HG02642 (cell line): Measurements from ENCODE around the gene ERVMER34-1.
A peak's percentile ranks its signal among the peaks of the same experiment; 100 is the strongest.

Source experiments
- ATAC-seq: cut with Tn5 transposase; IDR thresholded peaks from one replicate; pipeline ENCODE4 v1.9.1; 2021; ENCODE audit warnings: mild to moderate bottlenecking; ENCODE audit not compliant: unreplicated experiment, poor library complexity

Gene ERVMER34-1

GRCh38 chr4:52726826-52727580 is 24.2 kb downstream of the ERVMER34-1 start:
- no peak for ATAC-seq

GRCh38 chr4:52721968-52722815 is 29.0 kb downstream of the ERVMER34-1 start:
- ATAC-seq = peak; percentile 96

GRCh38 chr4:52718123-52718522 is 33.1 kb downstream of the ERVMER34-1 start:
- no peak for ATAC-seq

GRCh38 chr4:52716364-52717151 is 34.7 kb downstream of the ERVMER34-1 start:
- ATAC-seq = no peak

DNA sequence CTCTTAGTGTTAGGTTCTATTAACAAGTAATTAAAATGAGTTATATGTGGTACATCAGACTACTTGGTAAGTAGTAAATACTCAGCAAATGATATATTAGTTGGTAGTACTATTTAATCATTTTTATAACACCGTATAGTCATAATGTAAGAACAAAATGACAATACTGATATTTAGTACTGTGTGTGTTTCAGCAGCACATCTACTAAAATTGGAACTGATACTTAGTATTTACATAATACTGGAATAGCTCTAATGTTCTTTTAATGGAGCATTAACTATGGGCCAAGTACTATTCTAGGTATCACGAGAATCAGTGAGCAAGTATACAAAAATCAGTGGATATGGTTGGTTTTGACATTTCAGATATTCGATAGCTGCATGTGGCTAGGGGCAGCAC is 35.3 kb downstream of the ERVMER34-1 start:
- no peak for ATAC-seq

GRCh38 chr4:52715255-52715897 is 35.8 kb downstream of the ERVMER34-1 start:
- no peak for ATAC-seq

- ATAC-seq = no peak
These were observed 36.5 kb downstream of the ERVMER34-1 start for GRCh38 chr4:52714597-52715254.

GRCh38 chr4:52713456-52713937 is 37.7 kb downstream of the ERVMER34-1 start:
- no peak for ATAC-seq

DNA sequence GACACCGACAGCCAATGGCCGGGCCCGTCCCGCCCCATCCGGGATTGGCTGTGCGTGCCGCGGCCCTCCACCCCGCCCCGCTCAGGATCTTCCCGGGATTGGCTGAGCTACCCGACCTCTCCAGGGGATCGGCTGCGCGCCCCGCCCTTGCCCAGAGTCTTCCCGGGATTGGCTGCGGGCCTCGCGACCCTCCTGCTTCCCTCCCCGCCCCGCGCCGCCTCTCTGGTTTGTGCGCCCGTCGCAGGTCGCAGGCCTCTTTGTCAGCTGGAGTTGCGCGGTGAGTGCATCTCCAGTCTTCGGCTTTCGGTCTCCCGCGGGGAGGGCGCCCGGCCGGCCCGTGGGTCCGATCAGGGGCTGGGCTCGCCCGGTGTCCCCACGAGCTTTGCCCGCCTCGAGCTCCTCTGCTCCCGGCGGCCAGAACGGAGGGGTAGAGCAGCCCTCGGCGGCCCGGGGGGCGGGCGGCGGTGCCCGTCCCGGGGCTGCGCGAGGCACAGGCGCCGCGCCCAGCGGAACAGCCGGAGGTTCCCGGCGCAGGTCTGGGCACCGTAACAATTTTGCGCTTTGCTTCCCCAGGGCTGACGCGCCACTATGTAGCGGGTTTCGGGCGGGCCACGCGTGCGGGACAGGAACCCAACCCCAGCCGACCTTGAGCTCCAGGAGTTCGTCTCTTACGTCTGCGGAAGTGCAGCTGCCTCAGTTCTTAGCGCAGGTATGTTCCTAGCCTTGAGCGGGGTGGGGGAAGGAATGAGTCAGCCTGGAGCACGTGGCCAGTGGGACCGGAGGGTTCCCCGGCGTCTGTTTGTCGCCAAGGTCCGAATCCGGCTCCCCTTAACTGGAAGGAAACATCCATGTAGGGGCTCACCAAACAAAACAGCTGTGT is 38.7 kb downstream of the ERVMER34-1 start:
- peak; percentile 92 for ATAC-seq

DNA sequence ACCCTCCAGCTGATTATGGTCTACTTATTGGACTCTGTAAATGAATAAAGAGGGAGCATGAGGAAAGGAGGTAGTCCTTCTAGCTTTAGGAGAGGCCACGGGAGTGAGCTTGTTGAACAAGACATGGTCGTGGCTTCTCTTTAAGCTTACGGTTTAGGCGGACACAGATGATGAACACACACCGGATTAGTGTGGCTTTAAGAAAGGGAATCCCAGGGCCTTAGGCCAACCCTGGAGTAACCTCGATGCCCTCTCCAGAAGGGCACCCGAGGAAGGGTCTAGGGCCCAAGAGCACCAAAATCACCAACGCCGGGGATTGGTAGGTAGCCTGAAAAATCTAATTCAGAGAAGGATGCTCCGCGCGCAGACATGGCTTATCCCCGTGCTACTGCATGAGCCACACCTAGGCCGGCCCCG is 39.4 kb downstream of the ERVMER34-1 start:
- peak; percentile 4 for ATAC-seq

GRCh38 chr4:52711272-52711671 is 40.0 kb downstream of the ERVMER34-1 start:
- ATAC-seq = no peak

GRCh38 chr4:52709155-52709554 is 42.1 kb downstream of the ERVMER34-1 start:
- ATAC-seq = no peak

GRCh38 chr4:52704661-52705060 is 46.6 kb downstream of the ERVMER34-1 start:
- ATAC-seq = no peak

DNA sequence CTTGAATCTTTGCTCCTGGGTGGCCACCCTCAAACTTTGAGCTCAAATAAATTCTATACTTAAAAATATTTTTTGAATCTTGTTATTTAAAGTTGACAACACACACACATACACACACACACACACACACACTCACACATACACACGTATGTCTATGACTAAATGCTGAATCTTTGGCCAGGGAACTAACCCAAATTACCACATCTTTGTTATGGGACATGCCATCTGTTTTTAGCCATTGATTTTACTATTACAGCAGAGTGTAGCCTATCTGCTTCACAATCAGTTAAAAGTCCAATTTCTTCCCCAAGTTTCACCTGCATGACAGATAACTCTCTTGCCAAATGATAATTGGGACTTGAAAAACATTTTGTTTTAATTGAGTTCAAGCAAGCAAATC is 47.1 kb downstream of the ERVMER34-1 start:
- ATAC-seq = no peak

DNA sequence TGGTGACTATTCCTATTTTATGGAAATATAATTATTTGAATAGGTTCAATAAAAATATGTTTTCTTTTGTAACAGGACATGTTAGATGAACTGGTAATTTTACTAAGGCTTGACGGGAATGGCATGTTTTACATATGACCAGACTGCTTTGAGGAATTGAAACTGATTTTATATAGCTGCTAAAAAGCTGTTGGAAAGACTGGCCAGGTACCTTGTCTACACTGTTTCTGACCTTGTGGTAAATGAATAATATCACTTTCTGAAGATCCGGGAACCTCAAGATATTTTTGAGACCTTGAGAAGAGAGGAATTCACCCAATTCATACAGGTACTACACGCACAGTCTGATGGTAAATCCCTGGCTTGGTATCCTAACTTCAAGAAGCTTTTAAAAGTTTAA is 50.0 kb downstream of the ERVMER34-1 start:
- ATAC-seq = peak; percentile 94

DNA sequence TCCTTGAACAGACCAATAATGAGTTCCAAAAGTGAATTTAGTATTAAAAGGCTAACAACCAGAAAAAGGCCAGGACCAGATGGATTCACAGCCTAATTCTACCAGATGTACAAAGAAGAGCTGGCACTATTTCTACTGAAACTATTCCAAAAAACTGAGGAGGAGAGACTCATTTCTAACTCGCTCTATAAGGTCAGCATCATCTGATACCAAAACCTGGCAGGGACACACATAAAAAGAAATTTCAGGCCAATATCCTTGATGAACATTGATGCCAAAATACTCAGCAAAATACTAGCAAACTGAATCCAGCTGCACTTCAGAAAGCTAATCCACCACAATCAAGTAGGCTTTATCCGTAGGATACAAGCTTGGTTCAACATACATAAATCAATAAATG is 56.3 kb downstream of the ERVMER34-1 start:
- no peak for ATAC-seq

DNA sequence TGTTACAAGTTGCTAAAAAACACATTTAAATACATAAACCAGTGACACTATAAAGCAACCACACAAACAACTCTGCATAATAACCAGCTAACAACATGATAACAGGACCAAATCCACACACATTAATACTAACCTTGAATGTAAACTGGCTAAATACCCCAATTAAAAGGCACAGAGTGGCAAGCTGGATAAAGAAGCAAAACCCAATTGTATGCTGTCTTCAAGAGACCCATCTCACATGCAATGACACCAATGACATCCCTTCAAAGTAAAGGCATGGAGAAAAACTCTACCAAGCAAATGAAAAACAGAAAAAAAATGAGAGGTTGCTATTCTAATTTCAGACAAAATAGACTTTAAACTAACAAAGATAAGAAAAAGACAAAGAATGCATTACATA is 57.7 kb downstream of the ERVMER34-1 start:
- ATAC-seq = no peak
